GM12878 (cell line): Measurements from ENCODE around the gene NAA38. TPM values are rescaled to one million over a fixed set of nuclear protein-coding genes. Genes with fewer than 3 reads are reported as not detected.

Experiments
- ATF7 ChIP-seq: fragments of 450-650 bp; IDR thresholded peaks from 2 replicates; pipeline ENCODE4 v1.6.1; 2016; ENCODE audit warnings: low read depth, mild to moderate bottlenecking
- CBX3 ChIP-seq: fragments of 200-600 bp; sonication (generic); IDR thresholded peaks from 2 replicates; pipeline ENCODE4 v1.6.1; 2016; ENCODE audit warnings: low read depth, borderline replicate concordance
- FOXM1 ChIP-seq: IDR thresholded peaks from 2 replicates; pipeline ENCODE4 v1.6.1; 2012; ENCODE audit warnings: low read depth, mild to moderate bottlenecking, inconsistent platforms, low read length, moderate library complexity
- GATAD2B ChIP-seq: fragments of 450-650 bp; conservative IDR thresholded peaks from 2 replicates; pipeline ENCODE4 v1.6.1; 2017; ENCODE audit warnings: low read depth, mild to moderate bottlenecking, moderate library complexity
- HCFC1 ChIP-seq: fragments of 150-350 bp; IDR thresholded peaks from 2 replicates; pipeline ENCODE4 v1.6.1; 2014; ENCODE audit warnings: low read length
- IKZF2 ChIP-seq, 2 experiments: fragments of 450-650 bp; IDR thresholded peaks; 2 replicates each; pipeline ENCODE4 v1.6.1; 2017; ENCODE audit warnings: mild to moderate bottlenecking in 2 of 2, moderate library complexity in 2 of 2
- JUNB ChIP-seq: IDR thresholded peaks from 2 replicates; pipeline ENCODE4 v1.6.1; 2016; ENCODE audit warnings: antibody characterized with exemption, mild to moderate bottlenecking
- MEF2B ChIP-seq: fragments of 450-650 bp; IDR thresholded peaks from 2 replicates; pipeline ENCODE4 v1.6.1; 2018; ENCODE audit warnings: mild to moderate bottlenecking, moderate library complexity; ENCODE audit not compliant: partially characterized antibody, poor library complexity, severe bottlenecking
- NBN ChIP-seq: fragments of 450-650 bp; IDR thresholded peaks from 2 replicates; pipeline ENCODE4 v1.6.1; 2016
- NRF1 ChIP-seq: conservative IDR thresholded peaks from 2 replicates; pipeline ENCODE4 v1.6.1; 2011; ENCODE audit warnings: mild to moderate bottlenecking, low read depth, low read length, improper control_type of control experiment
- RAD21 ChIP-seq: IDR thresholded peaks from 2 replicates; pipeline ENCODE4 v1.6.1; 2011; ENCODE audit warnings: mild to moderate bottlenecking, low read depth, low read length, moderate library complexity; ENCODE audit not compliant: insufficient read depth
- RAD51 ChIP-seq: fragments of 450-650 bp; IDR thresholded peaks from 2 replicates; pipeline ENCODE4 v1.6.1; 2016; ENCODE audit warnings: moderate library complexity, mild to moderate bottlenecking, inconsistent platforms
- RB1 ChIP-seq: fragments of 450-650 bp; formaldehyde crosslinking; IDR thresholded peaks from 2 replicates; pipeline ENCODE4 v1.6.1; 2017; ENCODE audit warnings: mild to moderate bottlenecking, borderline replicate concordance
- SIN3A ChIP-seq: IDR thresholded peaks from 2 replicates; pipeline ENCODE4 v1.6.1; 2012; ENCODE audit warnings: low read depth, low read length, improper control_type of control experiment
- SMAD1 ChIP-seq: fragments of 450-650 bp; IDR thresholded peaks from 2 replicates; pipeline ENCODE4 v1.6.1; 2018; ENCODE audit warnings: mild to moderate bottlenecking, low read depth; ENCODE audit not compliant: partially characterized antibody
- SP1 ChIP-seq: IDR thresholded peaks from one replicate; pipeline ENCODE4 v1.6.1; 2011; ENCODE audit warnings: low read depth, low read length
- SRF ChIP-seq, 2 experiments: IDR thresholded peaks; 2 replicates each; pipeline ENCODE4 v1.6.1; 2011; ENCODE audit warnings: low read depth in 2 of 2, low read length in 2 of 2, mild to moderate bottlenecking in 1 of 2, moderate library complexity in 1 of 2
- TCF7 ChIP-seq: IDR thresholded peaks from 2 replicates; pipeline ENCODE4 v1.6.1; 2014; ENCODE audit warnings: antibody characterized with exemption, borderline replicate concordance
- polyA plus RNA-seq, 11 experiments: library from polyadenylated mRNA; depleted of rRNA in 4 of 11; unstranded in 6 of 11; stranded (reverse) in 5 of 11; fragments of >200 nt; fragmentation: Nextera tagmentation in 4 of 11; fragmentation: Illumina TruSeq in 1 of 11; extraction: Ambion mirVana in 4 of 11; extraction: Trizol in 1 of 11; gene quantifications; 1 replicate in 1 of 11; 2 replicates in 10 of 11; pipeline versions ENCODE4 v1.2.1 to v1.2.3, GENCODE V29; 2011 to 2016; ENCODE audit warnings: inconsistent platforms in 2 of 11, missing spikeins in 2 of 11, low read depth in 1 of 11
- total RNA-seq, 4 experiments: library from RNA; depleted of rRNA in 3 of 4; stranded (reverse); fragments of >200 nt in 3 of 4; fragmentation: Illumina TruSeq in 1 of 4; extraction: Trizol in 1 of 4; gene quantifications; 2 replicates each; pipeline versions ENCODE4 v1.2.1 to v1.2.3, GENCODE V29; 2013 to 2021
- TF ChIP-seq, protein P1 (sequence below): IDR thresholded peaks from 2 replicates; pipeline ENCODE4 v1.6.1; 2012; ENCODE audit warnings: improper control_type of control experiment, low read depth, low read length; ENCODE audit not compliant: insufficient replicate concordance
- TF ChIP-seq, protein P2 (sequence below): IDR thresholded peaks from 2 replicates; pipeline ENCODE4 v1.6.1; 2012; ENCODE audit warnings: low read depth, low read length, improper control_type of control experiment
- TF ChIP-seq, protein P3 (sequence below): fragments of 450-650 bp; IDR thresholded peaks from 2 replicates; pipeline ENCODE4 v1.6.1; 2017; ENCODE audit warnings: borderline replicate concordance
- TF ChIP-seq, protein P4 (sequence below): fragments of 450-650 bp; IDR thresholded peaks from 2 replicates; pipeline ENCODE4 v1.6.1; 2018; ENCODE audit warnings: mild to moderate bottlenecking, low read depth, moderate library complexity; ENCODE audit not compliant: partially characterized antibody

NAA38 gene
- total and polyA plus RNA-seq, 10 of the 15 experiments (the other 5 are each of a cell fraction or from before 2014, with no cell fraction given), result 31.5 to 337 (median 215) TPM

DNA sequence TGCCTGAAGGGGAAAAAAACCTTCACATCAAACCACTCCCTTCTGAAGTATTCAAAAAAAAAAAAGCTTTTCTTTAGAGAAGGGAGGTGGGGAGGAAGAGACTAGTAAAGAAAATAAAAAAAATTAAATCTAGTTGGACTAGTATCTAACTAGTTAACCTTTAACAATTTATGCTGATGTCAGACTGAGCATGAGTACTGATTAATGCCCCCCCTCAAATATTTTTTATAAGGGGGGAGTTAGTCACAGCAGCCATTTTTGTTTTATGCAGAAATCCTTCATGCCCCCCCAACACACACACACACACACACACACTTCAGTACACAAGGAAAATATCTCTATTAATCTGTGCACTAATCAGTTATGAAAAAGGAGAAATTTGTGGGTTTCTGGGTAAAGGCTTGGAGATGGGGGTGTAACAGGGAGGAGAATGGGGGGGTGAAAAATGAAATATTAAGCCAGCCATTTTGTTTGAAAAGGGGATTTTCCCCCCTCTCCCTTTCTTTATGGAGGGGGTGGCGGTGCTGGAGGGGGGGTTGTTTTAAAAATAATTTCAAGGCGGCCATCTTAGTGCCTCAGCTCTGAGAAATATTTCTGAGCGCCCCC lies 26.5 kb upstream of the NAA38 start (continued):
- TF ChIP-seq, protein P1, sequence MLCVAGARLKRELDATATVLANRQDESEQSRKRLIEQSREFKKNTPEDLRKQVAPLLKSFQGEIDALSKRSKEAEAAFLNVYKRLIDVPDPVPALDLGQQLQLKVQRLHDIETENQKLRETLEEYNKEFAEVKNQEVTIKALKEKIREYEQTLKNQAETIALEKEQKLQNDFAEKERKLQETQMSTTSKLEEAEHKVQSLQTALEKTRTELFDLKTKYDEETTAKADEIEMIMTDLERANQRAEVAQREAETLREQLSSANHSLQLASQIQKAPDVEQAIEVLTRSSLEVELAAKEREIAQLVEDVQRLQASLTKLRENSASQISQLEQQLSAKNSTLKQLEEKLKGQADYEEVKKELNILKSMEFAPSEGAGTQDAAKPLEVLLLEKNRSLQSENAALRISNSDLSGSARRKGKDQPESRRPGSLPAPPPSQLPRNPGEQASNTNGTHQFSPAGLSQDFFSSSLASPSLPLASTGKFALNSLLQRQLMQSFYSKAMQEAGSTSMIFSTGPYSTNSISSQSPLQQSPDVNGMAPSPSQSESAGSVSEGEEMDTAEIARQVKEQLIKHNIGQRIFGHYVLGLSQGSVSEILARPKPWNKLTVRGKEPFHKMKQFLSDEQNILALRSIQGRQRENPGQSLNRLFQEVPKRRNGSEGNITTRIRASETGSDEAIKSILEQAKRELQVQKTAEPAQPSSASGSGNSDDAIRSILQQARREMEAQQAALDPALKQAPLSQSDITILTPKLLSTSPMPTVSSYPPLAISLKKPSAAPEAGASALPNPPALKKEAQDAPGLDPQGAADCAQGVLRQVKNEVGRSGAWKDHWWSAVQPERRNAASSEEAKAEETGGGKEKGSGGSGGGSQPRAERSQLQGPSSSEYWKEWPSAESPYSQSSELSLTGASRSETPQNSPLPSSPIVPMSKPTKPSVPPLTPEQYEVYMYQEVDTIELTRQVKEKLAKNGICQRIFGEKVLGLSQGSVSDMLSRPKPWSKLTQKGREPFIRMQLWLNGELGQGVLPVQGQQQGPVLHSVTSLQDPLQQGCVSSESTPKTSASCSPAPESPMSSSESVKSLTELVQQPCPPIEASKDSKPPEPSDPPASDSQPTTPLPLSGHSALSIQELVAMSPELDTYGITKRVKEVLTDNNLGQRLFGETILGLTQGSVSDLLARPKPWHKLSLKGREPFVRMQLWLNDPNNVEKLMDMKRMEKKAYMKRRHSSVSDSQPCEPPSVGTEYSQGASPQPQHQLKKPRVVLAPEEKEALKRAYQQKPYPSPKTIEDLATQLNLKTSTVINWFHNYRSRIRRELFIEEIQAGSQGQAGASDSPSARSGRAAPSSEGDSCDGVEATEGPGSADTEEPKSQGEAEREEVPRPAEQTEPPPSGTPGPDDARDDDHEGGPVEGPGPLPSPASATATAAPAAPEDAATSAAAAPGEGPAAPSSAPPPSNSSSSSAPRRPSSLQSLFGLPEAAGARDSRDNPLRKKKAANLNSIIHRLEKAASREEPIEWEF, result no peak
- TF ChIP-seq ATF7, result peak; percentile 51; the same call in 1 of the 2 replicates
- no peak for TF ChIP-seq HCFC1
- peak in 1 of 2 experiments; percentile 20; a peak in 1 of 4 replicates for TF ChIP-seq IKZF2 (IDR thresholded peaks at IDR 0.05)
- no peak for TF ChIP-seq SRF (IDR thresholded peaks at IDR 0.05; ENCODE audit: low read depth in 2 of 2, low read length in 2 of 2)
- TF ChIP-seq, protein P2, sequence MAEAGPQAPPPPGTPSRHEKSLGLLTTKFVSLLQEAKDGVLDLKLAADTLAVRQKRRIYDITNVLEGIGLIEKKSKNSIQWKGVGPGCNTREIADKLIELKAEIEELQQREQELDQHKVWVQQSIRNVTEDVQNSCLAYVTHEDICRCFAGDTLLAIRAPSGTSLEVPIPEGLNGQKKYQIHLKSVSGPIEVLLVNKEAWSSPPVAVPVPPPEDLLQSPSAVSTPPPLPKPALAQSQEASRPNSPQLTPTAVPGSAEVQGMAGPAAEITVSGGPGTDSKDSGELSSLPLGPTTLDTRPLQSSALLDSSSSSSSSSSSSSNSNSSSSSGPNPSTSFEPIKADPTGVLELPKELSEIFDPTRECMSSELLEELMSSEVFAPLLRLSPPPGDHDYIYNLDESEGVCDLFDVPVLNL, result no peak
- no peak for TF ChIP-seq NRF1
- no peak for TF ChIP-seq CBX3
- TF ChIP-seq RAD21, result no peak
- peak; percentile 78 for TF ChIP-seq NBN
- TF ChIP-seq SP1, result no peak
- TF ChIP-seq JUNB, result no peak
- no peak for TF ChIP-seq SMAD1
- TF ChIP-seq TCF7, result no peak
- peak; percentile 39; the same call in 1 of the 2 replicates for TF ChIP-seq RB1
- no peak for TF ChIP-seq GATAD2B
- TF ChIP-seq RAD51, result peak; percentile 43; the same call in 1 of the 2 replicates
- no peak for TF ChIP-seq SIN3A
- no peak for TF ChIP-seq FOXM1
- peak; percentile 5 for TF ChIP-seq MEF2B
- TF ChIP-seq, protein P3, sequence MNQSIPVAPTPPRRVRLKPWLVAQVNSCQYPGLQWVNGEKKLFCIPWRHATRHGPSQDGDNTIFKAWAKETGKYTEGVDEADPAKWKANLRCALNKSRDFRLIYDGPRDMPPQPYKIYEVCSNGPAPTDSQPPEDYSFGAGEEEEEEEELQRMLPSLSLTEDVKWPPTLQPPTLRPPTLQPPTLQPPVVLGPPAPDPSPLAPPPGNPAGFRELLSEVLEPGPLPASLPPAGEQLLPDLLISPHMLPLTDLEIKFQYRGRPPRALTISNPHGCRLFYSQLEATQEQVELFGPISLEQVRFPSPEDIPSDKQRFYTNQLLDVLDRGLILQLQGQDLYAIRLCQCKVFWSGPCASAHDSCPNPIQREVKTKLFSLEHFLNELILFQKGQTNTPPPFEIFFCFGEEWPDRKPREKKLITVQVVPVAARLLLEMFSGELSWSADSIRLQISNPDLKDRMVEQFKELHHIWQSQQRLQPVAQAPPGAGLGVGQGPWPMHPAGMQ, result no peak
- TF ChIP-seq, protein P4, sequence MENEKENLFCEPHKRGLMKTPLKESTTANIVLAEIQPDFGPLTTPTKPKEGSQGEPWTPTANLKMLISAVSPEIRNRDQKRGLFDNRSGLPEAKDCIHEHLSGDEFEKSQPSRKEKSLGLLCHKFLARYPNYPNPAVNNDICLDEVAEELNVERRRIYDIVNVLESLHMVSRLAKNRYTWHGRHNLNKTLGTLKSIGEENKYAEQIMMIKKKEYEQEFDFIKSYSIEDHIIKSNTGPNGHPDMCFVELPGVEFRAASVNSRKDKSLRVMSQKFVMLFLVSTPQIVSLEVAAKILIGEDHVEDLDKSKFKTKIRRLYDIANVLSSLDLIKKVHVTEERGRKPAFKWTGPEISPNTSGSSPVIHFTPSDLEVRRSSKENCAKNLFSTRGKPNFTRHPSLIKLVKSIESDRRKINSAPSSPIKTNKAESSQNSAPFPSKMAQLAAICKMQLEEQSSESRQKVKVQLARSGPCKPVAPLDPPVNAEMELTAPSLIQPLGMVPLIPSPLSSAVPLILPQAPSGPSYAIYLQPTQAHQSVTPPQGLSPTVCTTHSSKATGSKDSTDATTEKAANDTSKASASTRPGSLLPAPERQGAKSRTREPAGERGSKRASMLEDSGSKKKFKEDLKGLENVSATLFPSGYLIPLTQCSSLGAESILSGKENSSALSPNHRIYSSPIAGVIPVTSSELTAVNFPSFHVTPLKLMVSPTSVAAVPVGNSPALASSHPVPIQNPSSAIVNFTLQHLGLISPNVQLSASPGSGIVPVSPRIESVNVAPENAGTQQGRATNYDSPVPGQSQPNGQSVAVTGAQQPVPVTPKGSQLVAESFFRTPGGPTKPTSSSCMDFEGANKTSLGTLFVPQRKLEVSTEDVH, result no peak
